GM21526 (cell line): ENCODE results near the gene YWHAE.

Experiments used
- ATAC-seq: cut with Tn5 transposase; IDR thresholded peaks from one replicate; pipeline ENCODE4 v1.9.1; 2021; ENCODE audit warnings: moderate library complexity; ENCODE audit not compliant: unreplicated experiment, low FRiP score

Gene YWHAE

DNA sequence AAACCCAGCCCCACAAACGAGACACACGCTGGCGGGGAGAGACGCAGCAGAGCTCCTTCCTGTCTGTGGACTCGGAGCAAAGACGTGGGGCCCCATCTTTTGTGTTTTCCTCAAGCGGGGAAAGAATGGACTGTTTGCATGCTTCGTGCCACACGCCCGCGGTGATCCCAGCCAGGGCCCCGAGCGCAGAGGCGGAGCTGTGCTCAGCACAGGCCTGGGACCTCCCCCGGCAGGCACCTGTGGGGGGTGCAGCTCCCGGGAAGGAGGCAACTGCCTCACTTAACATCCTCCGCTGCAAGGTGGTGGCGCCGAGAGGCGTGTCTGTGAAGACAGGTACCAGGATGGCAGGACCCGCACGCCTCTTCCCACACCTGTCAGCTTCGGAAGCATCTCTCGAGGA, 101.4 kb downstream of the YWHAE start:
- no peak for ATAC-seq
